Endothelial cell of umbilical vein (primary cell): ENCODE data around the gene APP.

ENCODE experiments used
- CTCF ChIP-seq, 2 donors: IDR thresholded peaks; 1 replicate in 1 of 2; 2 replicates in 1 of 2; pipeline ENCODE4 v1.5.1; 2011; ENCODE audit warnings: low read length in 2 of 2, mild to moderate bottlenecking in 2 of 2, moderate library complexity in 2 of 2, control low read depth in 1 of 2, inconsistent platforms in 1 of 2, low read depth in 1 of 2; ENCODE audit not compliant: insufficient read depth in 1 of 2; ENCODE audit errors: extremely low read depth in 1 of 2
- EZH2 ChIP-seq: IDR thresholded peaks from 2 replicates; pipeline ENCODE4 v1.6.1; 2012; ENCODE audit warnings: borderline replicate concordance, low read depth, mild to moderate bottlenecking, moderate library complexity, low read length, inconsistent platforms; ENCODE audit not compliant: severe bottlenecking
- FOS ChIP-seq: IDR thresholded peaks from 2 replicates; pipeline ENCODE4 v1.6.1; 2011; ENCODE audit warnings: mild to moderate bottlenecking, low read length, moderate library complexity, borderline replicate concordance; ENCODE audit not compliant: insufficient read depth
- GATA2 ChIP-seq: IDR thresholded peaks from 2 replicates; pipeline ENCODE4 v1.7.0; 2011; ENCODE audit warnings: low read depth, mild to moderate bottlenecking, moderate library complexity, mixed read lengths, low read length; ENCODE audit not compliant: insufficient read length, insufficient read depth
- JUN ChIP-seq: IDR thresholded peaks from 2 replicates; pipeline ENCODE4 v1.6.1; 2011; ENCODE audit warnings: borderline replicate concordance, low read depth; ENCODE audit not compliant: insufficient read length, insufficient read depth
- MAX ChIP-seq: IDR thresholded peaks from 2 replicates; pipeline ENCODE4 v1.6.1; 2011; ENCODE audit not compliant: insufficient read depth, insufficient read length
- MYC ChIP-seq: IDR thresholded peaks from one replicate; pipeline ENCODE4 v1.6.1; 2011; ENCODE audit warnings: mild to moderate bottlenecking, low read depth, low read length
- POLR2A ChIP-seq: IDR thresholded peaks from 2 replicates; pipeline ENCODE4 v1.6.1; 2012; ENCODE audit warnings: low read depth, mild to moderate bottlenecking, control low read depth, low read length
- POLR2AphosphoS5 ChIP-seq: IDR thresholded peaks from 2 replicates; pipeline ENCODE4 v1.6.1; 2012; ENCODE audit warnings: low read depth, mild to moderate bottlenecking, control low read depth, low read length, moderate library complexity; ENCODE audit not compliant: insufficient read depth

- TF ChIP-seq EZH2 (no peak), CTCF (IDR thresholded peaks at IDR 0.05; ENCODE audit: extremely low read depth in 1 of 2, insufficient read depth in 1 of 2, low read depth in 1 of 2, low read length in 2 of 2) (no peak), POLR2A (no peak), MYC (no peak), MAX (no peak), GATA2 (no peak), POLR2AphosphoS5 (no peak), JUN (no peak), FOS (no peak)
Measured at GRCh38 chr21:25896501-25897056, 274.0 kb downstream of the APP start.
